WTC11 (cell line): Measurements from ENCODE around the gene TNIP2. TPM values are rescaled to one million over a fixed set of nuclear protein-coding genes. Genes with fewer than 3 reads are reported as not detected.

Experiments
- ATAC-seq: fragments of 200-7000 bp; cut with Tn5 transposase; 2 replicates; pipeline ENCODE4 v1.10.0; 2021; ENCODE audit warnings: mild to moderate bottlenecking, moderate library complexity
- CTCF ChIA-PET: fragments of 300-600 bp; sonication (Branson Sonifier 250); formaldehyde crosslinking; loops from one replicate; lab custom pipeline; 2021; ENCODE audit warnings: antibody characterized with exemption; lab: Charles Lee
- POLR2A ChIA-PET: fragments of 350-600 bp; sonication (Branson Sonifier 250); formaldehyde crosslinking; loops from one replicate; lab custom pipeline; 2021; ENCODE audit warnings: antibody characterized with exemption; lab: Charles Lee
- DNase-seq: peaks from one replicate; pipeline ENCODE4 v3.0.0; 2021; ENCODE audit warnings: low spot score
- H3K27ac Mint-ChIP-seq: 2 replicates; pipeline ENCODE4 v1.8.0; 2021; ENCODE audit warnings: mixed read lengths
- H3K27me3 Mint-ChIP-seq: 2 replicates; pipeline ENCODE4 v1.8.0; 2021; ENCODE audit warnings: low read depth, mild to moderate bottlenecking, moderate library complexity, mixed read lengths
- H3K36me3 Mint-ChIP-seq: 2 replicates; pipeline ENCODE4 v1.8.0; 2021; ENCODE audit warnings: mixed read lengths
- H3K4me1 Mint-ChIP-seq: 2 replicates; pipeline ENCODE4 v1.8.0; 2022; ENCODE audit warnings: mixed read lengths
- H3K4me3 Mint-ChIP-seq: 2 replicates; pipeline ENCODE4 v1.8.0; 2021; ENCODE audit warnings: mild to moderate bottlenecking, moderate library complexity, mixed read lengths
- H3K9me3 Mint-ChIP-seq: 2 replicates; pipeline ENCODE4 v1.8.0; 2021; ENCODE audit warnings: mixed read lengths
- CBFB ChIP-seq: sonication (generic); formaldehyde crosslinking; IDR thresholded peaks from 2 replicates; pipeline ENCODE4 v1.8.1; 2022; ENCODE audit warnings: mild to moderate bottlenecking, low read depth, missing genetic modification reagents
- ETV6 ChIP-seq: sonication (generic); formaldehyde crosslinking; IDR thresholded peaks from 2 replicates; pipeline ENCODE4 v1.8.1; 2022; ENCODE audit warnings: mild to moderate bottlenecking, missing genetic modification reagents
- GABPB1 ChIP-seq: sonication (generic); formaldehyde crosslinking; IDR thresholded peaks from 2 replicates; pipeline ENCODE4 v1.8.1; 2023; ENCODE audit warnings: mild to moderate bottlenecking, missing genetic modification reagents
- GTF2I ChIP-seq: fragments of 250-450 bp; sonication (Bioruptor Pico); conservative IDR thresholded peaks from 2 replicates; pipeline ENCODE4 v1.4.0; 2021; ENCODE audit warnings: mild to moderate bottlenecking
- RELA ChIP-seq: sonication (generic); formaldehyde crosslinking; IDR thresholded peaks from 2 replicates; pipeline ENCODE4 v1.8.1; 2022; ENCODE audit warnings: missing genetic modification reagents, mild to moderate bottlenecking, borderline replicate concordance
- RORB ChIP-seq: fragments of 250-450 bp; sonication (Bioruptor Pico); IDR thresholded peaks from 2 replicates; pipeline ENCODE4 v1.9.0; 2021; ENCODE audit warnings: mild to moderate bottlenecking
- TEAD1 ChIP-seq: sonication (generic); formaldehyde crosslinking; IDR thresholded peaks from 2 replicates; pipeline ENCODE4 v1.8.0; 2022; ENCODE audit warnings: mild to moderate bottlenecking, missing genetic modification reagents
- TP53 ChIP-seq: sonication (generic); formaldehyde crosslinking; IDR thresholded peaks from 2 replicates; pipeline ENCODE4 v1.8.1; 2023; ENCODE audit warnings: mild to moderate bottlenecking, missing genetic modification reagents
- ZNF138 ChIP-seq: sonication (generic); formaldehyde crosslinking; conservative IDR thresholded peaks from 2 replicates; pipeline ENCODE4 v1.8.1; 2022; ENCODE audit warnings: mild to moderate bottlenecking, moderate library complexity, missing genetic modification reagents
- ZNF219 ChIP-seq: sonication (generic); formaldehyde crosslinking; IDR thresholded peaks from 2 replicates; pipeline ENCODE4 v1.8.0; 2023; ENCODE audit warnings: missing genetic modification reagents, mild to moderate bottlenecking, borderline replicate concordance
- ZNF232 ChIP-seq: sonication (generic); formaldehyde crosslinking; IDR thresholded peaks from 2 replicates; pipeline ENCODE4 v1.8.0; 2022; ENCODE audit warnings: mild to moderate bottlenecking, missing genetic modification reagents
- ZNF671 ChIP-seq: fragments of 250-450 bp; sonication (Bioruptor Pico); IDR thresholded peaks from 2 replicates; pipeline ENCODE4 v1.8.0; 2021; ENCODE audit warnings: mild to moderate bottlenecking
- total RNA-seq: library from RNA; stranded (reverse); gene quantifications from 3 replicates; pipeline ENCODE4 v1.2.3, GENCODE V29; 2021
- TF ChIP-seq, protein P1 (sequence below): sonication (generic); formaldehyde crosslinking; IDR thresholded peaks from 2 replicates; pipeline ENCODE4 v1.8.1; 2022; ENCODE audit warnings: low read depth, mild to moderate bottlenecking, moderate library complexity, missing genetic modification reagents, borderline replicate concordance
- TF ChIP-seq, protein P2 (sequence below): sonication (generic); formaldehyde crosslinking; conservative IDR thresholded peaks from 2 replicates; pipeline ENCODE4 v1.8.1; 2022; ENCODE audit warnings: mild to moderate bottlenecking, missing genetic modification reagents
- TF ChIP-seq, protein P3 (sequence below): fragments of 250-450 bp; sonication (Bioruptor Pico); conservative IDR thresholded peaks from 2 replicates; pipeline ENCODE4 v1.9.0; 2021; ENCODE audit warnings: mild to moderate bottlenecking
- TF ChIP-seq, protein P4 (sequence below): sonication (generic); formaldehyde crosslinking; IDR thresholded peaks from 2 replicates; pipeline ENCODE4 v1.8.0; 2023; ENCODE audit warnings: mild to moderate bottlenecking, missing genetic modification reagents
- TF ChIP-seq, protein P5 (sequence below): fragments of 250-450 bp; sonication (Bioruptor Pico); IDR thresholded peaks from 2 replicates; pipeline ENCODE4 v1.9.0; 2021; ENCODE audit warnings: mild to moderate bottlenecking
- TF ChIP-seq, protein P6 (sequence below): sonication (generic); formaldehyde crosslinking; IDR thresholded peaks from 2 replicates; pipeline ENCODE4 v1.8.1; 2022; ENCODE audit warnings: mild to moderate bottlenecking, moderate library complexity, missing genetic modification reagents
- TF ChIP-seq, protein P7 (sequence below): fragments of 250-450 bp; sonication (Bioruptor Pico); IDR thresholded peaks from 2 replicates; pipeline ENCODE4 v1.9.0; 2021; ENCODE audit warnings: moderate library complexity, mild to moderate bottlenecking, inconsistent platforms, borderline replicate concordance
- TF ChIP-seq, protein P8 (sequence below): sonication (generic); formaldehyde crosslinking; IDR thresholded peaks from 2 replicates; pipeline ENCODE4 v1.8.0; 2022; ENCODE audit warnings: mild to moderate bottlenecking, missing genetic modification reagents

Gene TNIP2
- total RNA-seq, 1 experiment from 2014 or later, result 44.4 TPM

DNA sequence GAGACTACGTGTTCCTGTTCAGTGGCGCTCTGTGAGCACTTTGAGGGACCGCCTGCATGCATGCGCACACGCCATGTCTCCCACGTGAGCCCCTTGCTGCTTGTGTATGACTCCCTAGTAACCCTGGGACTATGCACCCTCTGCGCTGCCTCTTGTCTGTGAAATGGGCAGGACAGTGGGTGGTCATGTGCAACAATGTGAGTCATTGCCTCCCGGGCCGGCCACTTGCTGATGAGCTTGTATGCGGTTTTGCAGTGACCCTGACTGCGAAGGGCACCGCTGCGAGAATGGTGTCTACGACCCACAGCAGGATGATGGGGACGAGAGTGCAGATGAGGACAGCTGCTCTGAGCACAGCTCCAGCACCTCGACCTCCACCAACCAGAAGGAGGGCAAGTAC is 61.4 kb downstream of the TNIP2 start:
- ChIA-PET POLR2A (no interaction called here), CTCF (interaction anchor here (0.5 kb wide), 1 partner anchor 331 kb away, joined by 3 read pairs; no protein-coding TSS in a partner anchor)
- Mint-ChIP-seq H3K27me3 (no peaks in the 10 kb centered on the region), H3K4me3 (no peak overlapping the region), H3K4me1 (no peaks in the 10 kb centered on the region), H3K9me3 (no peaks in the 10 kb centered on the region), H3K36me3 (peaks cover 85% of the 10 kb centered on the region), H3K27ac (peak overlapping the region; percentile 60; the same call in 1 of the 2 replicates)
- TF ChIP-seq TP53, result no peak
- TF ChIP-seq, protein P1, sequence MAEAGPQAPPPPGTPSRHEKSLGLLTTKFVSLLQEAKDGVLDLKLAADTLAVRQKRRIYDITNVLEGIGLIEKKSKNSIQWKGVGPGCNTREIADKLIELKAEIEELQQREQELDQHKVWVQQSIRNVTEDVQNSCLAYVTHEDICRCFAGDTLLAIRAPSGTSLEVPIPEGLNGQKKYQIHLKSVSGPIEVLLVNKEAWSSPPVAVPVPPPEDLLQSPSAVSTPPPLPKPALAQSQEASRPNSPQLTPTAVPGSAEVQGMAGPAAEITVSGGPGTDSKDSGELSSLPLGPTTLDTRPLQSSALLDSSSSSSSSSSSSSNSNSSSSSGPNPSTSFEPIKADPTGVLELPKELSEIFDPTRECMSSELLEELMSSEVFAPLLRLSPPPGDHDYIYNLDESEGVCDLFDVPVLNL (CRISPR knock-in tag), result no peak
- TF ChIP-seq, protein P2, sequence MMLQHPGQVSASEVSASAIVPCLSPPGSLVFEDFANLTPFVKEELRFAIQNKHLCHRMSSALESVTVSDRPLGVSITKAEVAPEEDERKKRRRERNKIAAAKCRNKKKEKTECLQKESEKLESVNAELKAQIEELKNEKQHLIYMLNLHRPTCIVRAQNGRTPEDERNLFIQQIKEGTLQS (CRISPR knock-in tag), result no peak
- TF ChIP-seq, protein P3, sequence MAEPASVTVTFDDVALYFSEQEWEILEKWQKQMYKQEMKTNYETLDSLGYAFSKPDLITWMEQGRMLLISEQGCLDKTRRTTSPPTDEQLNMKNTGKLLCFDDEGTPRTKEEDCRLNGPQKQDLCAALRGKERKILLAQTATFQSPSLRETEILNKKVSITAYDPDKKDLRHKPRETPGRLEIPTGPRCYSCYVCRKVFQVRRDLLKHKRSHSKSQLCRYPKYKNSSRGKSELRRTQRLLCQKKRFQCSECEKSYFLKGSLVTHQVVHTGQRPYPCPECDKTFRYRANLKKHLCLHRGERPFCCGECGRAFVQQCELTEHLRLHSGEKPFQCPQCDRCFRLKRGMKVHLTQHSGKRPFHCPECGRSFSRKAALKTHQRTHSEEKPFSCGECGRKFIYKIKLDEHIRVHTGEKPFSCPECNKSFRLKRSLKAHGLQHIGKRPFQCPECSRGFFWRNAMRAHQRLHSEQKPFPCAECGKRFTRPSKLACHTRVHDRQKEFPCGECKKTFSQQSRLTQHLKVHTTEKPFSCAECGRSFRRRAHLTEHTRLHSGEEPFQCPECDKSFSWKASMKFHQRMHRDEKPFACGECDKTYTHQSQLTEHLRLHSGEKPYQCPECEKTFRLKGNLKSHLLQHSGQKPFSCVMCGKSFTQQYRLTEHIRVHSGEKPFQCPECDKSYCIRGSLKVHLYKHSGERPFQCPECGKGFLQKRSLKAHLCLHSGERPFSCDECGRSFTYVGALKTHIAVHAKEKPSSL (CRISPR knock-in tag), result no peak
- no peak for TF ChIP-seq ZNF232
- TF ChIP-seq ZNF671 (CRISPR knock-in tag), result no peak
- no peak for TF ChIP-seq RORB (CRISPR knock-in tag)
- TF ChIP-seq, protein P4, sequence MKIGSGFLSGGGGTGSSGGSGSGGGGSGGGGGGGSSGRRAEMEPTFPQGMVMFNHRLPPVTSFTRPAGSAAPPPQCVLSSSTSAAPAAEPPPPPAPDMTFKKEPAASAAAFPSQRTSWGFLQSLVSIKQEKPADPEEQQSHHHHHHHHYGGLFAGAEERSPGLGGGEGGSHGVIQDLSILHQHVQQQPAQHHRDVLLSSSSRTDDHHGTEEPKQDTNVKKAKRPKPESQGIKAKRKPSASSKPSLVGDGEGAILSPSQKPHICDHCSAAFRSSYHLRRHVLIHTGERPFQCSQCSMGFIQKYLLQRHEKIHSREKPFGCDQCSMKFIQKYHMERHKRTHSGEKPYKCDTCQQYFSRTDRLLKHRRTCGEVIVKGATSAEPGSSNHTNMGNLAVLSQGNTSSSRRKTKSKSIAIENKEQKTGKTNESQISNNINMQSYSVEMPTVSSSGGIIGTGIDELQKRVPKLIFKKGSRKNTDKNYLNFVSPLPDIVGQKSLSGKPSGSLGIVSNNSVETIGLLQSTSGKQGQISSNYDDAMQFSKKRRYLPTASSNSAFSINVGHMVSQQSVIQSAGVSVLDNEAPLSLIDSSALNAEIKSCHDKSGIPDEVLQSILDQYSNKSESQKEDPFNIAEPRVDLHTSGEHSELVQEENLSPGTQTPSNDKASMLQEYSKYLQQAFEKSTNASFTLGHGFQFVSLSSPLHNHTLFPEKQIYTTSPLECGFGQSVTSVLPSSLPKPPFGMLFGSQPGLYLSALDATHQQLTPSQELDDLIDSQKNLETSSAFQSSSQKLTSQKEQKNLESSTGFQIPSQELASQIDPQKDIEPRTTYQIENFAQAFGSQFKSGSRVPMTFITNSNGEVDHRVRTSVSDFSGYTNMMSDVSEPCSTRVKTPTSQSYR, result no peak
- TF ChIP-seq ZNF219 (CRISPR knock-in tag), result no peak
- TF ChIP-seq, protein P5, sequence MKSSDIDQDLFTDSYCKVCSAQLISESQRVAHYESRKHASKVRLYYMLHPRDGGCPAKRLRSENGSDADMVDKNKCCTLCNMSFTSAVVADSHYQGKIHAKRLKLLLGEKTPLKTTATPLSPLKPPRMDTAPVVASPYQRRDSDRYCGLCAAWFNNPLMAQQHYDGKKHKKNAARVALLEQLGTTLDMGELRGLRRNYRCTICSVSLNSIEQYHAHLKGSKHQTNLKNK, result no peak
- no peak for TF ChIP-seq ZNF138 (CRISPR knock-in tag)
- TF ChIP-seq, protein P6, sequence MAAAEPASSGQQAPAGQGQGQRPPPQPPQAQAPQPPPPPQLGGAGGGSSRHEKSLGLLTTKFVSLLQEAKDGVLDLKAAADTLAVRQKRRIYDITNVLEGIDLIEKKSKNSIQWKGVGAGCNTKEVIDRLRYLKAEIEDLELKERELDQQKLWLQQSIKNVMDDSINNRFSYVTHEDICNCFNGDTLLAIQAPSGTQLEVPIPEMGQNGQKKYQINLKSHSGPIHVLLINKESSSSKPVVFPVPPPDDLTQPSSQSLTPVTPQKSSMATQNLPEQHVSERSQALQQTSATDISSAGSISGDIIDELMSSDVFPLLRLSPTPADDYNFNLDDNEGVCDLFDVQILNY (CRISPR knock-in tag), result no peak
- TF ChIP-seq, protein P7, sequence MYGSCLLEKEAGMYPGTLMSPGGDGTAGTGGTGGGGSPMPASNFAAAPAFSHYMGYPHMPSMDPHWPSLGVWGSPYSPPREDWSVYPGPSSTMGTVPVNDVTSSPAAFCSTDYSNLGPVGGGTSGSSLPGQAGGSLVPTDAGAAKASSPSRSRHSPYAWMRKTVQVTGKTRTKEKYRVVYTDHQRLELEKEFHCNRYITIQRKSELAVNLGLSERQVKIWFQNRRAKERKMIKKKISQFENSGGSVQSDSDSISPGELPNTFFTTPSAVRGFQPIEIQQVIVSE (CRISPR knock-in tag), result no peak
- TF ChIP-seq RELA (CRISPR knock-in tag), result no peak
- TF ChIP-seq, protein P8, sequence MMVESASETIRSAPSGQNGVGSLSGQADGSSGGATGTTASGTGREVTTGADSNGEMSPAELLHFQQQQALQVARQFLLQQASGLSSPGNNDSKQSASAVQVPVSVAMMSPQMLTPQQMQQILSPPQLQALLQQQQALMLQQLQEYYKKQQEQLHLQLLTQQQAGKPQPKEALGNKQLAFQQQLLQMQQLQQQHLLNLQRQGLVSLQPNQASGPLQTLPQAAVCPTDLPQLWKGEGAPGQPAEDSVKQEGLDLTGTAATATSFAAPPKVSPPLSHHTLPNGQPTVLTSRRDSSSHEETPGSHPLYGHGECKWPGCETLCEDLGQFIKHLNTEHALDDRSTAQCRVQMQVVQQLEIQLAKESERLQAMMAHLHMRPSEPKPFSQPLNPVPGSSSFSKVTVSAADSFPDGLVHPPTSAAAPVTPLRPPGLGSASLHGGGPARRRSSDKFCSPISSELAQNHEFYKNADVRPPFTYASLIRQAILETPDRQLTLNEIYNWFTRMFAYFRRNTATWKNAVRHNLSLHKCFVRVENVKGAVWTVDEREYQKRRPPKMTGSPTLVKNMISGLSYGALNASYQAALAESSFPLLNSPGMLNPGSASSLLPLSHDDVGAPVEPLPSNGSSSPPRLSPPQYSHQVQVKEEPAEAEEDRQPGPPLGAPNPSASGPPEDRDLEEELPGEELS (CRISPR knock-in tag), result no peak
- no peak for TF ChIP-seq GTF2I (CRISPR knock-in tag)
- TF ChIP-seq TEAD1 (CRISPR knock-in tag), result no peak
- TF ChIP-seq ETV6 (CRISPR knock-in tag), result no peak
- TF ChIP-seq CBFB (CRISPR knock-in tag), result no peak
- no peak for TF ChIP-seq GABPB1
- no peak for ATAC-seq
- DNase-seq, result no peak
